ENCODE results near the gene CTNNA2.

DNA sequence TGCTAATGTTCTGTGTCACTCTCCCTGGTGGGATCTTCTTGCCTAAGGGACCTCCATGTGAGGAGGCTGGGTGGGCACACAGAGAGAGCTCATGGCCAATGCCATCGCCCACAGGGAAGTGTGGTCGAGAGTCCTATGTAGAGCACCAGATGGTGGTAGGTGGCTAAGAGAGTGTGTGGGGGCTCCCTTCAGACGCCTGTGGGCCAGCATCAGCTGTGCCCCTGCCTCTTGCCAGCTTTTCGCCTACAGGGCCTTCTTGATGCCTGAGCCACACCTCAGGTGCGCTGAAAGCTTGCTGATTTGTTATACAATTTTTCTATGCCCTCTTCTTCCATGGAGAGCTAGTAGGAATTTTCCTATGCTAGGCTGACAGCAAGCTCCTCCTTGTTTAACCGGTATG is 753.4 kb downstream of the CTNNA2 start:
- TF ChIP-seq, protein P1, sequence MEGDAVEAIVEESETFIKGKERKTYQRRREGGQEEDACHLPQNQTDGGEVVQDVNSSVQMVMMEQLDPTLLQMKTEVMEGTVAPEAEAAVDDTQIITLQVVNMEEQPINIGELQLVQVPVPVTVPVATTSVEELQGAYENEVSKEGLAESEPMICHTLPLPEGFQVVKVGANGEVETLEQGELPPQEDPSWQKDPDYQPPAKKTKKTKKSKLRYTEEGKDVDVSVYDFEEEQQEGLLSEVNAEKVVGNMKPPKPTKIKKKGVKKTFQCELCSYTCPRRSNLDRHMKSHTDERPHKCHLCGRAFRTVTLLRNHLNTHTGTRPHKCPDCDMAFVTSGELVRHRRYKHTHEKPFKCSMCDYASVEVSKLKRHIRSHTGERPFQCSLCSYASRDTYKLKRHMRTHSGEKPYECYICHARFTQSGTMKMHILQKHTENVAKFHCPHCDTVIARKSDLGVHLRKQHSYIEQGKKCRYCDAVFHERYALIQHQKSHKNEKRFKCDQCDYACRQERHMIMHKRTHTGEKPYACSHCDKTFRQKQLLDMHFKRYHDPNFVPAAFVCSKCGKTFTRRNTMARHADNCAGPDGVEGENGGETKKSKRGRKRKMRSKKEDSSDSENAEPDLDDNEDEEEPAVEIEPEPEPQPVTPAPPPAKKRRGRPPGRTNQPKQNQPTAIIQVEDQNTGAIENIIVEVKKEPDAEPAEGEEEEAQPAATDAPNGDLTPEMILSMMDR (IDR thresholded peaks at IDR 0.05), result no peak
- no peak for TF ChIP-seq POLR2AphosphoS5 (IDR thresholded peaks at IDR 0.05)
